DND-41 (cell line): Measurements from ENCODE around the gene B3GNT5.

Experiments used
- ATAC-seq: fragments of 200-7000 bp; cut with Tn5 transposase; 3 replicates; pipeline ENCODE4 v1.9.1; 2021; ENCODE audit warnings: low read depth; ENCODE audit not compliant: insufficient read depth
- DNase-seq: peaks from one replicate; pipeline ENCODE4 v3.0.0-alpha.2; 2020
- H2AFZ ChIP-seq: 2 replicates; pipeline ENCODE4 v1.6.0; 2012; ENCODE audit warnings: low read depth, low read length
- H3K27ac ChIP-seq: 2 replicates; pipeline ENCODE4 v1.5.1; 2012; ENCODE audit warnings: low read length, inconsistent platforms
- H3K27me3 ChIP-seq: fragments of 200-600 bp; sonication (generic); 2 replicates; pipeline ENCODE4 v1.6.0; 2012; ENCODE audit warnings: low read length, mild to moderate bottlenecking, inconsistent platforms; ENCODE audit not compliant: insufficient read depth, poor library complexity
- H3K36me3 ChIP-seq: 2 replicates; pipeline ENCODE4 v1.5.1; 2012; ENCODE audit warnings: low read length, inconsistent platforms; ENCODE audit not compliant: insufficient read depth
- H3K4me1 ChIP-seq: 2 replicates; pipeline ENCODE4 v1.5.1; 2012; ENCODE audit warnings: mild to moderate bottlenecking, low read length; ENCODE audit not compliant: insufficient read depth
- H3K4me2 ChIP-seq: 2 replicates; pipeline ENCODE4 v1.6.0; 2012; ENCODE audit warnings: mild to moderate bottlenecking, moderate library complexity, low read length, inconsistent platforms; ENCODE audit not compliant: insufficient read depth
- H3K4me3 ChIP-seq, 2 experiments: fragments of 200-600 bp in 1 of 2; shearing (Covaris generic) in 1 of 2; 2 replicates each; pipeline ENCODE4 v1.5.1; 2012 to 2016; ENCODE audit warnings: inconsistent platforms in 2 of 2, low read length in 2 of 2, mild to moderate bottlenecking in 2 of 2, low read depth in 1 of 2, moderate library complexity in 1 of 2
- H3K79me2 ChIP-seq: 2 replicates; pipeline ENCODE4 v1.6.0; 2012; ENCODE audit warnings: low read length, inconsistent platforms; ENCODE audit not compliant: insufficient read depth
- H3K9ac ChIP-seq: 2 replicates; pipeline ENCODE4 v1.6.0; 2012; ENCODE audit warnings: low read depth, mild to moderate bottlenecking, inconsistent platforms, low read length, moderate library complexity
- H3K9me3 ChIP-seq: 2 replicates; pipeline ENCODE4 v1.5.1; 2012; ENCODE audit warnings: low read length, moderate library complexity, mild to moderate bottlenecking, inconsistent platforms; ENCODE audit not compliant: insufficient read depth, severe bottlenecking
- H4K20me1 ChIP-seq: 2 replicates; pipeline ENCODE4 v1.6.0; 2012; ENCODE audit warnings: low read length; ENCODE audit not compliant: insufficient read depth
- EZH2 ChIP-seq: IDR thresholded peaks from 3 replicates; pipeline ENCODE4 v1.6.1; 2012; ENCODE audit warnings: borderline replicate concordance, low read depth, mild to moderate bottlenecking, moderate library complexity, low read length, inconsistent platforms; ENCODE audit not compliant: severe bottlenecking
- TF ChIP-seq, protein P1 (sequence below): IDR thresholded peaks from 2 replicates; pipeline ENCODE4 v1.5.1; 2012; ENCODE audit warnings: borderline replicate concordance, low read length, moderate library complexity, mild to moderate bottlenecking; ENCODE audit not compliant: poor library complexity, severe bottlenecking; ENCODE audit errors: extremely low read depth

Gene B3GNT5

DNA sequence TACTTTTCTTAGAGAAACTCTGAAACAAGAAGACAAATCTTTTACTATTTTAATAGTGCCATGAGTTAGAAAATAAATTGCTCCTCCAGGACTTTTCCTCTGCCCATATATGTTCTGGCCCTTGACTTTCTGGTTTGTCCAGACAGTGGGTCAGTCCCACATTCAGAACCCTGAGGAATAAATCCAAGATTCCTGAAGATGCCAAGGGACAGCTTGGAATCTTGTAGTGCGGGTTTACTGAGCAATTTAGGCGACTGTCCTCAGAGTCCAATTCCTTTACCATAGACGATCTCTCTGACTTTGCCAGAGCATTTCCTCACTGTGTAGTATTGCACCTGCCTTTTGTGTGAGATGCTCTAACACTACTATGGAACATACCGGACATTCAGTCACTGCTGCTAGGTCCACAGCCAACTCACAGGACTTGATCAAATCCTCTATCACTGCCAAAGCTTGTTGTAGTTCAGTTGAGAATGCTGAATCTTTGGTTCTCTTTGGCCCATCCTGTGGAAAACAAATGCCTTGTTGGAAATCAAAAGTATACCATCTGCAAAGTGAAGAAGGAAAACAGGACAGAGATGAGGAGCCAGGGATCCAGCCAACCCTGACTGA, 37.4 kb upstream of the B3GNT5 start:
- Histone ChIP-seq H3K4me2 (no peak overlapping the region), H2AFZ (no peak overlapping the region), H3K79me2 (no peaks in the 10 kb centered on the region), H3K27me3 (no peaks in the 10 kb centered on the region), H3K4me1 (no peaks in the 10 kb centered on the region), H3K27ac (no peak overlapping the region), H3K36me3 (no peaks in the 10 kb centered on the region), H4K20me1 (no peaks in the 10 kb centered on the region), H3K9ac (no peak overlapping the region), H3K4me3 (no peak overlapping the region), H3K9me3 (no peaks in the 10 kb centered on the region)
- ATAC-seq (no peak), DNase-seq (no peak)
- no peak for TF ChIP-seq EZH2
- TF ChIP-seq, protein P1, sequence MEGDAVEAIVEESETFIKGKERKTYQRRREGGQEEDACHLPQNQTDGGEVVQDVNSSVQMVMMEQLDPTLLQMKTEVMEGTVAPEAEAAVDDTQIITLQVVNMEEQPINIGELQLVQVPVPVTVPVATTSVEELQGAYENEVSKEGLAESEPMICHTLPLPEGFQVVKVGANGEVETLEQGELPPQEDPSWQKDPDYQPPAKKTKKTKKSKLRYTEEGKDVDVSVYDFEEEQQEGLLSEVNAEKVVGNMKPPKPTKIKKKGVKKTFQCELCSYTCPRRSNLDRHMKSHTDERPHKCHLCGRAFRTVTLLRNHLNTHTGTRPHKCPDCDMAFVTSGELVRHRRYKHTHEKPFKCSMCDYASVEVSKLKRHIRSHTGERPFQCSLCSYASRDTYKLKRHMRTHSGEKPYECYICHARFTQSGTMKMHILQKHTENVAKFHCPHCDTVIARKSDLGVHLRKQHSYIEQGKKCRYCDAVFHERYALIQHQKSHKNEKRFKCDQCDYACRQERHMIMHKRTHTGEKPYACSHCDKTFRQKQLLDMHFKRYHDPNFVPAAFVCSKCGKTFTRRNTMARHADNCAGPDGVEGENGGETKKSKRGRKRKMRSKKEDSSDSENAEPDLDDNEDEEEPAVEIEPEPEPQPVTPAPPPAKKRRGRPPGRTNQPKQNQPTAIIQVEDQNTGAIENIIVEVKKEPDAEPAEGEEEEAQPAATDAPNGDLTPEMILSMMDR, result no peak

DNA sequence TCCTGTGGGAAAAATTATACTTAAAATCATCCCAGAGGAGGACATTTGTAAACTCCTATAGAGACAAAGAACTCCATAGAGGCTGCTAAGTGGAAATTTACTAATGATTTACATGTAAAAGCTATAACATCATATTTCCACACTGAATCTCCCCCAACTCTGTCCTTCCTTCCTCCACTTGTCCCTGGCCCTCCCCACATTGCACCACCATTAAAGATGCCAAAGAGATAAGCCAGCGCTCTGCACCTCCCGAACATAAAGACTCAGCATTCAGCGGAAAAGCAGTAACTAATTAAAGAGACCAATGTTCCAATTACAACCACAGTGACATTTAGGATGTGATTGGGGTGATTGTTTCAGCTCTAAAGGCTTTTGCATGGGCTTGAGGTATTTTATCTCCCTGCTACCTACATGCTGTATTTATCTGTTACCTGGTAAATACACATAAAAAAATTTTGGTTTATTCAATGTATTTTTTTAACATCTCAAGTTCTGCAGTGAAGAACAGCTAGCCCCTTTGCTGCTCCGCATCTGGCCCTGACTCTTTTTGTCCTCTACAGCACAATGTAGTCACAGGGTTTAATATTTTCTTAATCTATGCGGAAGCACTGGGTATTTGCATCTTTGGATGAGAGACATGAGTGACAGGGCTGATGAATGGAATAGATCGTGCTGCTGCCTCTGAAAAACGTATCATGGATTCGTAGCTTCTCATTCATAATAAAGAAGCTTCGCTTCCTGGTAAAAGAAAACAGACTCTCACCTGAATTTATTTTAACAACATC, 35.3 kb upstream of the B3GNT5 start:
- H3K4me3 ChIP-seq, result no peak overlapping the region
- no peak overlapping the region for H3K27ac ChIP-seq
- H3K9ac ChIP-seq, result no peak overlapping the region
- no peaks in the 10 kb centered on the region for H3K36me3 ChIP-seq
- no peaks in the 10 kb centered on the region for H3K9me3 ChIP-seq
- H4K20me1 ChIP-seq, result no peaks in the 10 kb centered on the region
- ATAC-seq, result no peak
- H3K4me2 ChIP-seq, result no peak overlapping the region
- H3K4me1 ChIP-seq, result no peaks in the 10 kb centered on the region
- TF ChIP-seq EZH2, result no peak
- TF ChIP-seq, protein P1, result no peak
- DNase-seq, result no peak
- no peak overlapping the region for H2AFZ ChIP-seq
- no peaks in the 10 kb centered on the region for H3K79me2 ChIP-seq
- no peaks in the 10 kb centered on the region for H3K27me3 ChIP-seq

DNA sequence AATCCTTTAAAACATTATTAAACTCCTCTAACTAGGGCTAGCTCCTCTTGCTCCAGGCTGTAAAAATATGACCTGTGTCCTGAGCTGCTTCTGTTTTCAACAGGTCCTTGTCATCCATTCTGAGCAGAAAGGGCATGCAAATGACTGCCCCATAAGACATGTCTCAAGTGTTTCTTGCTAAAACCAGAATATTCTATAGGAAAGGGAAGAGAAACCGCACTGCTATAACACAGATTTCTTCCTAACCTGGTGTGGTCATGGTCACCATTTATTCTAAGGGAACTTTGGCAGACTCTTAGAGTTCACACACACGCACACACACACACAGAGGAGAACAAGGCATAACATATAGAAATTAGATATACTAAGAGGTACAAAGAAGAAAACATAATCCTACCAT, 34.2 kb upstream of the B3GNT5 start:
- no peaks in the 10 kb centered on the region for H3K36me3 ChIP-seq
- no peak overlapping the region for H3K4me3 ChIP-seq
- no peak for ATAC-seq
- DNase-seq, result no peak
- TF ChIP-seq, protein P1, result no peak
- TF ChIP-seq EZH2, result no peak
- no peaks in the 10 kb centered on the region for H3K79me2 ChIP-seq
- no peak overlapping the region for H3K4me2 ChIP-seq
- H3K9me3 ChIP-seq, result no peaks in the 10 kb centered on the region
- H3K27me3 ChIP-seq, result no peaks in the 10 kb centered on the region
- H3K9ac ChIP-seq, result no peak overlapping the region
- H3K27ac ChIP-seq, result no peak overlapping the region
- no peaks in the 10 kb centered on the region for H3K4me1 ChIP-seq
- no peak overlapping the region for H2AFZ ChIP-seq
- H4K20me1 ChIP-seq, result no peaks in the 10 kb centered on the region
